Glomerular visceral epithelial cell (primary cell): Measurements from ENCODE around the gene R3HDM1.
A peak's percentile ranks its signal among the peaks of the same experiment; 100 is the strongest.
"Not testable (repeated sequence)": the region's sequence is repeated elsewhere in the genome, so short reads cannot be mapped to it uniquely, and the experiment has no call there.

Experiments
- DNase-seq: peaks from one replicate; pipeline ENCODE4 v3.0.0-alpha.2; 2016; ENCODE audit errors: extremely low spot score

Gene R3HDM1

DNA sequence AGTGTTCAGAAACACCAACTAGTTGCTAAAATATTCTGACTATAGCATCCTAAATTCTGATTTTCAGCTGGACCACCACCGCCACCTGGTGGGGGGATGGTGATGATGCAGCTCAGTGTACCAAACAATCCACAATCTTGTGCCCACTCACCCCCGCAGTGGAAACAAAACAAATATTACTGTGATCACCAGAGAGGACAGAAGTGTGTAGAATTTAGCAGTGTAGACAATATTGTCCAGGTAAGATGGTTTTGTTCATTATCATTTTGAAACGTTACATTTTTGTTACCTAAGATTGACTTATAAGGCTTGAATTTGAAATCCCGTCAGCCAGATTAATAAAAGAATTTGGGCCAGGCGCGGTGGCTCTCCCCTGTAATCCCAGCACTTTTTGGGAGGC is 178.7 kb downstream of the R3HDM1 start:
- peak; percentile 62 for DNase-seq

DNA sequence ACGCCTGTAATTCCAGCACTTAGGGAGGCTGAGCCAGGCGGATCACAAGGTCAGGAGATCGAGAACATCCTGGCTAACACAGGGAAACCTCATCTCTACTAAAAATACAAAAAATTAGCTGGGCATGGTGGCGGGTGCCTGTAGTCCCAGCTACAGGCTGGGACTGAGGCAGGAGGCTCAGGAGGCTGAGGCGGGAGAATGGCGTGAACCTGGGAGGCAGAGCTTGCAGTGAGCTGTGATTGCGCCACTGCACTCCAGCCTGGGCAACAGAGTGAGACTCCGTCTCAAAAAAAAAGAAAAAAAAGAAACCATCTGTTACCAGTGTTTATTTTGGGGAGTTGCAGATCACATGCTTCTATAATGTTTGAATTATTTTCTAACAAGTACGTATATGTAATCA is 183.8 kb downstream of the R3HDM1 start:
- DNase-seq = not testable (repeated sequence)

DNA sequence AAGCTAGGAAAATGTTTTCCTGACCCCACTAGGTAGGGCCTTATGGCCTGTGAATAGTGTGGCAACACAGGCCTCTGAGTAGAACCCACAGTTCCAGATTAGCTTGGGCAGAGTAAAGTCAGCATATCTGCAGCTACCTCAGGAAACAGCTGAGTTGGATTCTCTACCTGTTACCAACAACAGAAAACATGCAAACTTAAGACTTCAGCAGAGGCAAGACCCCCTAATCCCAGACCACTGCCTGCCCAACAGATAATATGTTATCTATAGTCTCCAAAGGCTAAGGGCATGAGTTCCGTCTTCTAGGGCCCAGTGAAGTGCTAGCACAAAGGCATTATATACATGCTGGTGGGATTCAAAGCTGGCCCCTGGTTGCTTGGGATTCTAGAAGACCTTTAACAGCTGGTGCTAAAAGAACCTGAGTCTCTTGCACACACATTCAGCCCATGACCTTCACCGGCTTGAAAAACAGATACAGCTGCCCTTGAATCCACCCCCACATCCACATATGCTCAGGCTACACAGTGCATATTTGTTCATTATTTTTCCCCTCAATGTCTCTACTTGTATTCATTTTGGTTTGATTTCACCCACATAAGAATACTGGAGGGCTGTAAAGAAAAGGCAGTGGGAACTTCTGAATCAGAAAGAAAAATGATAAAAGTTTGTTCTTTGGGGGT is 196.9 kb downstream of the R3HDM1 start:
- DNase-seq = no peak

DNA sequence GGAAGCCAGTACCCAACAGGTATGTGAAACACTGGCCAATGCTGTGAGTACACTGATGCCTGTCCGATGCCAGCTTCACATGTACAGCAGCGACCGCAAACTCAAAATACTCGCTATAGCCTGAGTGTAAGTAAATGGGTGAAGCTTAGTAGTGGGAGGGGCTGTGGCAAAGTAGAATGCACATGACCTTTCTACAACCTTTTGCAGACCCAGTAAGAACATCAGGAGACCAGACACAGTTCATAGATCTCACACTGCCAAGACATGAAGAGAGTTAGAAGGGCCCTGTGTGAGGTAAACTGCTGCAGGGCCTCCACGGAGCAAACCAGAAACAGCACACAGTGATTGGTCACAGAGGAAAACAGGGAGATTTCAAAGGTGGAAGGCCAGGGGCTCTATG is 201.3 kb downstream of the R3HDM1 start:
- DNase-seq = no peak

DNA sequence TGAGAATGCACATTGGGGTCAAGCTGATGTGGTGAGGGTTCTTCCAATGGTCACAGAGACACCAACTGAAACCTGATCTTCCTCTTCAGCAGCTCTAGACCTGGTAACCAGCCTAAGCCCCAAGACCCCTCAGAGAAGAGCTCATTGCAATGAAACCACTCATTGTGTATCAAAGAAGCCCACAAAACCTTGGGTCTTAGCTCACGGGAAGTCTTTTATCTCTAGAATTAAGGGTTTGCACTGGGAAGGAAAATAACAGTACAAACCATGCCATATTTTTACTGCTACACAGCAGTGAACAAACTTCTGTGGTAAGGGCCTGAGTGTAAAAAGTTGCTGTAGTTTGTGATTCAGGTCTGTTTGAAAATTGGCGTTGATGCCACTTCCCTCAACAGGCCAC is 201.8 kb downstream of the R3HDM1 start:
- DNase-seq = no peak

DNA sequence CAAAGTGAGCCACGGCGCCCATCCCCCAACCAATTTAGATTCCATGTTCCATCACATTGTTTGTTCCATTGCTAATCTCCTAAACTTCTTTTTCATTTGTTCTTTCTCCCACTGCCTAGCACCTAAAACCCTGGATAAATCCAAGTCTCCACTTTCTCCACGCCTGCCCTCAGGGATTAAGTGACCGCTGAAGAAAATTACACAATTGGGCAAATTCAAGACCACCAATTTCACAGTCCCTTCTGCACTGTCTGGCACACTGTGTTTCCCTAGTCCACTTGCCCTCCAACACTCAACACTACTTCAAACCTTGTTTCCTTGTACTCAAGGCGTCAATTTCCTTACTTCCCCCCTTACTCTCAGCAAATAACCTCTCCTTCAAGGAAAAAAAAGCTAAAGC is 205.3 kb downstream of the R3HDM1 start:
- DNase-seq = no peak

DNA sequence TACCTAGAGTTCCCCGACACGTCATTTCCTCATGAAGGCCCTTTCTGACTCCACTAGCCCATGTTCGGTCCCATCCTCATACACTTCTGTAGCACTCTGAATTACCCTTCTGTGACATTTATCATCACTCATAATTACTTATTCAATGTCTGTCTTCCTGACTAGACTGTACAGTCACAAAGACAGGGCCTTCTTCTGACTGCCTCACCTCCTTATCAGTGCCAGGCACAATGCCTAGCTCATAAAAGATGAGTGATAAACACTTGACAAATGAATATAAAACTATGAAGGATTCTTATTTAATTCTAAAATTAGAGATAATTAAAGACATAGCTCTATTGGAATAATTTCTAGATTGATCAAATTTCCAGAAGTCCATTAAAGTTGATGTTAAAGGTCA is 208.9 kb downstream of the R3HDM1 start:
- no peak for DNase-seq

DNA sequence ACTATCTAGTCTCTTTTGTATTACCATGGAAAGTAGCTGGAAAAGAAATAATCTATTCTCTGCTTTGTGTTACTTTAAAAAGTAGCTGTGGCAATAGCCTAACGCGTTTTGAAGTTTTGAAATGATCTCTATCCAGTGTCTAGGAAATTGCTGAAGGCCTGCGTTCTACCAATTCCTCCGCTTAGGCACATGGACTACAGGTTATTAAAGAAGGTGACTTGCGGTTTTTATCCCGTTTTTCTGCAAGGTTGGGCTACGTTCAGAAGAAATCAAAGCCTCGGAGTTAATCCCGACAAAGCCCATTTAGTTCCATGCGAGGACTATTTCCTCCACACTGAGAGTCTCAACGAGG is 209.7 kb downstream of the R3HDM1 start:
- DNase-seq = no peak

DNA sequence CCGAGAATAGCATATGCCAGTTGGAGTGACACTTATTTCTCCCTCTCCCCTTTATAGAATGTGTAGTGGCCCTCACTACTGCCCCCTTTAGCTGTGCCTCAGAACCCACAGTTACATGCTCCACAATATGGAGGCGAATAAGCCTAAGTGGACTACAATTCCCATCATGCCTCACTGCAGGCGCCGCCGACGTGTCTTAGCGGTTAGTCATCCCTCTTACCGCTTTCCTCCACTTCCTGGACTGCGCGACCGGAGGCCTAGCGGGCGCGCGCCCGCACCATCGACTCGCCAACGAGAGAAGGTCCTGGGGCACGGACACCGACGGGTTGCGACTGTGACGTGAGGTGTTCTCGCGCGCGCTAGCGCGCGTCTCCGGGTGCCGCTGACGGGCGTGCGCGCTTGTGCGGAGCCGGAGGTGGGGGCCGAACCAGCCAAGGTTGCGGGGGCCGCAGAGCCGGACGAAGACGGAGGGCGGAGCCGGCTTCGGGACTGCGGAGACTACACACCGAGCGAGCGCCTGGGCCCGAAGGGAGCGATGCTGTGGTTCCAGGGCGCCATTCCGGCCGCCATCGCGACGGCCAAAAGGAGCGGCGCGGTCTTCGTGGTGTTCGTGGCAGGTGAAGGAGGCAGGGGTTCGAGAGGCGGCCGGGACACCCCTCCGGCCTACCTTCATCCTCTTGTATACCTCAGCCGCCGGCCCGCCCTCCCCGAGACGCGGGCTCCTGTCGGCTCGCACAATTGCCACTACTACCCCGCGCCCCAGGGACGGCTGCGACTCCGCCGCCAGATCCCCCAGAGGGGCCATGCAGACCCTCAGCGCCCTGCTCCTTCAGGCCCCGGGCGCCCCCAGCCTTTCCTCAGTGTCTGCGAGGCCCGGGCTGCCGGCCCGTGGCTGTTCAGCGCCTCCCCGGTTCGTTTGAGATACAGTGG is 210.4 kb downstream of the R3HDM1 start, which contains the start of gene UBXN4:
UBXN4 (plus strand) TSS at position 461 of the 930 bp plus-strand sequence; CDS start at position 536, 75 bp downstream.
- DNase-seq = peak; percentile 100

DNA sequence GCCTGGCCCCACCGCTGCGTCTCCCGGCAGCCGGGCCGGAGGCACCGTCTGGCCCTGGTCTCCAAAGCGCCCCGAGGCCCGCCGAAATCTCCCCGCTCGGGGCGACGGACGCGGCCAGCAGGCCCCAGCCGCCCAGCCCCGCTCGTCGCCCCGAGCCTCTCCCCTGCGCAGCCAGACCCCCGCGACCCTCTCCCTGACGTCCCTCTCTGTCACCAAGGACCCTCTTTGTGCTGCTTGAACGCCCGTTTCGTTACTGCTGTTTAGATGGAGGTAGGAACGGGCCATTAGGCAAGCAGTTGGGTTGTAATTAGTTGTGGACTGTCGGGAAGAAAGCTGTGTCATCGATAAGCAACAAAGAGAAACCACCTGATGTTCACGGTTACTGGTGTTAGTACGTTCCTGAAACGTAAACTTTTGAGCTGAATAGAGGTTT is 211.1 kb downstream of the R3HDM1 start:
- peak; percentile 54 for DNase-seq

DNA sequence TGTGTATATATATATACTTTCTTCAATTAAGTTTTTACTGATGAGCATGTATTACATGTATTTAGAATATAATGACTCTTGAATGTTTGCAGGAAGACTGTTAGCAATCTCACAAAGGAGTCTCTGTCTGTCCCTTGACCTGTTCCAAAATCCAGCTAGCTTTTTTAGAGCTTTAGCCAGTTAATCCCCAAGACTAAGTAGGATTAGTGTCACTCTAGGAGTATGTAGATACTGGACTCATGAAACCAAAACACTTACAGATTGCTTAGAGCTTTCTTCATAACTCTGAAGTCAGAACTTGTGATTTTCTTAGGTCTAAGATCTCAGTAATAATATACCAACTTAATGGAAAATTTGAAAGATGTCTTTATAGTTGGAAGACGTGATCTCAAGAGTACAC is 212.6 kb downstream of the R3HDM1 start:
- DNase-seq = no peak

DNA sequence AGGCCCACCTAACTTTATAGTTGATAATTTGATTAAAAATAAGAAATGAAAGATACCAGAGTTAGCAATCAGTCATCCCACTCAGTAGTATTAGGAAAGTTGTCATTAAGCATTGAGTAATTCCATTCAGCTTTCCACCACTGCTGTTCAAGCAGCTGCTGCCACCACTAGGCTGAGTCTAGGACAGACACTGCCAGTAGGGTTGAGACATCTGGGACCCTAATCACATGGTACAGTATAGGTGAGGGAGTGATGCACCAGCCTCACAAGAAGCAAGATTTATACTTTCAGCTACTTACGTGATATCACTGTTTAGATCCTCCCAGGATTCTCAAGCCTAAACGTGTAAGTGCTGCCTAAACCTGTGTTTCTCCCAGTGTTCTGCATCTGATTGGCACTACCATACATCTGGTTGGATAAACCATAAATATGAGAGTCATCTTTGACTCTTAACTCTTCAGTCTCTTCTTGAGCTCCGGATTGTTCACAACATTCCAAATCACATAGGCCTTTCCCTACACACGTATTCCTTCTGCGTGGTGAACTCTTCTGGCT is 213.6 kb downstream of the R3HDM1 start:
- DNase-seq = peak; percentile 53

DNA sequence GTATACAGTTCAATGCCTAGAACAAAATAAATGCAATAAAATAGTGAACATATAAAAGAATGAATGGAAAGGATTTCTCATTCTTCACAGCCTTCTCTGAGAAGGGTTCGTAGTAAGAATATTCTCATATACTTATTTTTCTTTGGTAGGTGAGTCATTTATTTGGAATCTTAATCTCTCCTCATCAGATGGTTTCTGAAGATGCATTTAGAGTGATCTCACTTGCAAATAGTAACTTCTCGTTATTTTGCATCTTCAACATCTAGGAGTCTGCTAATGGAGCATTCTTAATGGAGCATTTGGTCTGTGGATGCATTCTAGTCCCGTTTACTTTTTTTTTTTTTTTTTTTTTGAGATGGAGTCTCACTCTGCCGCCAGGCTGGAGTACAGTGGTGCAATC is 214.3 kb downstream of the R3HDM1 start:
- DNase-seq = peak; percentile 63

DNA sequence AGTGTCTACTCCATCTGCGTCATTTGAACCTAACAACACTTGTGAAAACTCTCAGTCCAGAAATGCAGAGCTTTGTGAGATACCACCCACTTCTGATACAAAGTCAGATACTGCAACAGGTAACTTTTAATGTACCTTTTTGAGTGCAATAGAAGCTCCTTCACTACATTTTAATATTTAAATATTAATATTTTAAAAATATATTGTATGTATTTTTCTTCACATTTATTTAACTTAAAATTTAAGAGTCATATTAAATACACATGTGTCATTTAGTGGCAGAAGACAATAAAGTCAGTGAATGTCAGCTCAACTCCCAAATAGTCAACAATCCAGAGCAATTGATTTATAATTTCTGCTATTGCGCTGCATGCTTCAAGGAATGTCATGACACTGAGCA is 224.3 kb downstream of the R3HDM1 start:
- no peak for DNase-seq

DNA sequence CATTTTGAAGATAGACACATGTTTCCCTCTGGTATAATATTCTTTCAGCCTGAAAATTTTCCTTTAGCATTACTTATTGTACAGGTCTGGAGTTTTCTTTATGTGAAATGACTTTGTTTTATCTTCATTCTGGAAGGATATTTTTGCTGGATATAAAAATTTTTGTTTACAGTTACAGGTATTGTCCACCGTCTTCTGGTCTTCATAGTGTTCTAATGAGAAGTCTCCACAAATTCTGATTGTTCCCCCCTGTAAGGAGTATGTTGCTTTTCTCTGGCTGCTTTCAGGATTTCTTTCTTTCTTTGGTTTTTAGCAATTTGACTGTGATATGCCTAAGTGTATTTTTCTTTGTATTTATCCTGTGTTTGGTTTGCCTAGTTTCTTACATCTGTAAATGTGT is 225.4 kb downstream of the R3HDM1 start:
- DNase-seq = no peak

DNA sequence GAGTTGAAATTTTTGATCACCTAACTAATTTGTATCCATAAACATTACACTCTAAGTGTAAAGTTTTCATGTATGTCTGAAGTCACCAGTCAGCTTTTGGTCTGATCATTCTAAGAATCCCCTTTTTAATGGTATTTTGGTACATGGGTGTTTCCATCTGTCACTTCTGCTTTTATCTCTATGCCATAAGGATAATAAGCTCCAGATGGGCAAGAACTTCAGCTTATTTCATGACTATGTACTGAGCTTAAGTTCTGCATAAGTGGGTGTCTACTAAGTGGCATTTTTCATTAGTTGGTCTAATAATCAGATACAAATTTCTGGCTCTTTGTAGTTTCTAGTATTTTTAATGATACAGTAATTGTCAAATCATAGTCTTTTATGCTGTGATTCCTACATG is 230.7 kb downstream of the R3HDM1 start:
- DNase-seq = no peak

DNA sequence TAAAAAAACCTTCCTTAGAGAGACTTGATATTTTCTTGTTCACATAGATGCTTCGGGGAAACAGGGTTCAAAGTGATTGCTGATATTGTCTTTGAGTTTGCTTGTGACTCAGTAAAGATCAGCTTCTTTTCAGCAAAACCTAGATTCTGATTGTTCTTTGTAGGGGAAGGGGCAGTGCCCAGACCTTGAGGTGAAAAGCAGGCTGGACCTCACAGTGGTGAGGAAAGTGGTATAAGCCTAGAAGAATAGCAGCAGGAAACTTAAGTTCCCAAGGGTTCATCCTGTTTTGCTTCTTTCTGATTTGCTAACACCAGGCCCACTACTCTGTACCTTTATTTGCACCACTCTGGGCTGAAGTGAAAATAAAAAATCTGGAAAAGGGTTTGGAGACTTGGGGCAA is 231.2 kb downstream of the R3HDM1 start:
- DNase-seq = no peak

DNA sequence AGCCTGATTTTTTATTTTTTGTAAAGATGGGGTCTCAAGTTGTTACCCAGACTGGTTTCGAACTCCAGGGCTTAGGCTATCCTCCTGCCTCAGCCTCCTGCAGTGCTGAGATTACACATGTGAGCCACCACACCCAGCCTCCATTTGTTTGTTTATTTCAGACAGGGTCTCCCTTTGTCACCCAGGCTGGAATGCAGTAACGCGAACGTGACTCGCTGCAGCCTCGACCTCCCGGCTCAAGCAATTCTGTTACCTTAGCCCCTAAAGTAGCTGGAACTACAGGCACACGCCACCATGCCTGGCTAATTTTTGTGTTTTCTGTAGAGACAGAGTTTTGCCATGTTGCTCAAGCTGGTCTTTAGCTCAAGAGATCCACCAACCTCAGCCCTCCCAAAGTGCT is 237.6 kb downstream of the R3HDM1 start:
- DNase-seq = no peak

DNA sequence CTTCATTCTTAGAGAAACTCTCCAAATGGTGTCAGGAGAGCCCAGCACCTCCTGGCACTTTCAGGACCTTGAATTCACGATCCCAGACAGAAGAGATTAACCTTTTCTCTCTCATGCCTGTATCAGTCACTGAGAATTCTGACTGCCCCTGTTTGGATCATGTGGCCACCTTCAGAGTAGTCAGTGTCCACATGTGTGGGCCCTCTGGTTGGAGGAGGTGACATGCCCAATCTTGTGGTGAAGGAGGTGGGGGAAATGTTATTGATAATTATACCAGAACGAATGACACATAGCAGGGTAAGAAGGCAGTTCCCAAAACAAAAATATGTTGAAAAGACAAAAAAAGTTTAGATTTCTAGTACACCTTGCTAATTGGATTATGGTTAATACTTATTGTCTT is 242.0 kb downstream of the R3HDM1 start:
- DNase-seq = no peak

DNA sequence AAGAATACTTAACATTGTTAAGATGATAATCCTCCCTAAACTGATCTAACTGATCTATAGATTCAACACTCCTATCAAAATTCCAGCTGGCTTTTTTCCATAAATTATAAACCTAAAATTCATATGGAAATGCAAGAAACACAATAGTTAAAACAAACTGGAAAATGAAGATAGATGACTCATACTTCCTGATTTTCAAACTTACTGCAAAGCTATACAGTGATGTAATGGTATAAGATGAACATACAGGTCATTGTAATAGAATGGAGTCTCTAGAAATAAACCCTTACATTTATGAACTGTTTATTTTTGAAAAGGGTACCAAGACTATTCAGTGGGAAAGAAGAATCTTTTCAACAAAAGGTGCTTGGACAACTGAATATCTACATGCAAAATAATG is 242.6 kb downstream of the R3HDM1 start:
- DNase-seq = no peak
